Measurements from ENCODE around the gene TSC22D2. TPM values are rescaled to one million over a fixed set of nuclear protein-coding genes. Genes with fewer than 3 reads are reported as not detected.
A peak's percentile ranks its signal among the peaks of the same experiment; 100 is the strongest.

The TSC22D2 gene
- total RNA-seq, 1 donor from 2014 or later: 116 TPM

GRCh38 chr3:150385296-150386242, 22.5 kb upstream of the TSC22D2 start:
- H2AFZ ChIP-seq (ENCODE audit: low read depth, low read length): no peak overlapping the region
- no peaks in the 10 kb centered on the region for H3K9me3 ChIP-seq (ENCODE audit: insufficient read depth, low read depth, low read length)
- no peak overlapping the region for H3K4me2 ChIP-seq (ENCODE audit: low read length)
- H3K4me3 ChIP-seq (ENCODE audit: insufficient read depth, low read depth, low read length): no peak overlapping the region
- H3K27me3 ChIP-seq (ENCODE audit: insufficient read depth, low read length): no peaks in the 10 kb centered on the region
- no peak overlapping the region for H3K9ac ChIP-seq (ENCODE audit: low read length)
- Mint-ChIP-seq H3K27me3 (ENCODE audit: low read depth, unreplicated experiment) (no peaks in the 10 kb centered on the region), H3K27ac (ENCODE audit: unreplicated experiment) (no peak overlapping the region), H3K4me1 (ENCODE audit: low read depth, unreplicated experiment) (peaks cover 26% of the 10 kb centered on the region), H3K36me3 (ENCODE audit: low read depth, unreplicated experiment) (peaks cover 2% of the 10 kb centered on the region), H3K4me3 (ENCODE audit: unreplicated experiment) (no peak overlapping the region), H3K9me3 (ENCODE audit: unreplicated experiment) (no peaks in the 10 kb centered on the region)
- no peak overlapping the region for H3K27ac ChIP-seq (ENCODE audit: low read depth, low read length)
- no peak for FAIRE-seq
- no peak for DNase-seq (ENCODE audit: low read depth)
- TF ChIP-seq EZH2 (IDR thresholded peaks at IDR 0.05; ENCODE audit: insufficient read depth, low read length): no peak
- no peak for TF ChIP-seq CTCF (IDR thresholded peaks at IDR 0.05; ENCODE audit: insufficient read depth, low read depth, low read length)
- H3K36me3 ChIP-seq (ENCODE audit: insufficient read depth, low read length): no peaks in the 10 kb centered on the region
- H3K79me2 ChIP-seq (ENCODE audit: insufficient read depth, low read length): no peaks in the 10 kb centered on the region
- no peaks in the 10 kb centered on the region for H4K20me1 ChIP-seq (ENCODE audit: insufficient read depth, low read length)
- no peaks in the 10 kb centered on the region for H3K4me1 ChIP-seq (ENCODE audit: insufficient read depth, low read length)

DNA sequence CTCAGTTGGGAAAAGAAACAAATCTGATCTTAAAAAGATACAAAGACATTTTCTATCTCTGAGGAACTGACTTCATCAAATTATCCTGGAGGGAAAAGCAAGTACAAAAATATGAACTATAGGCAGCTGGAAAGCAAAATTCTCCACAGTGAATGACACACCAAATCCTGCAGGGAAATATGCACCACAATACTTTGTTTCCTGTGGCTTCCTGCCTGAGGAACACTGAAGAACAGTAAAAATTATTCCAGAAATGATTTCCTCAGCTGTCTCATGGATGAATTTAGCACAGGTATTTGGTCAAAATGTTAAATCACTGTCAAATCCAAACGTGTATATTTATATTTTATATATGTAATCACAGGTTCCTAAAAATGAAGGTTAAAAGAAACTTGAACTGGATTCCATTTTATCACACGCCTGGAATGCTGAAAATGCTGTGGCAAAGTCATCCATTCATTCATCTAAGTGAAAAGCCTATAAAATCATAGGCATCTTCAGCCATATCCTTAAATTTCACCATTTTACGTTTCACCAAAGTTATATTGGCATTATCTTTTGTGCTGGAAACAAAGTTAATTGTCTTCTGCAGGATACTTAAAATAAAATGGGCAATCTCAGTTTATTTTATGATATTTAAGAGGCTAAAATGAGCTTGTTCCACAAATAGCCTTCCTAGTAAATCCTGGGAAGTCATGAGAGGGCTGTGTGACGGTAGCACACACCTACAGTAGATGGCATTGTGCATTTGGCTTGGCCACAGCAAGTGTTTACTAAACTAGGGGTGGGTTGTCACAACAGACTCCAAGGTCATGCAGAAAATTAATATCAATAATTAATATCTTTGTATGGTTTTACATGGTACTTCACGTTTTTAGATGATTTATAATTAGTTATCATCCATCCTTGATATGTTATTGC, 19.3 kb upstream of the TSC22D2 start:
- DNase-seq (ENCODE audit: low read depth) (no peak), FAIRE-seq (no peak)
- H3K27ac Mint-ChIP-seq (ENCODE audit: unreplicated experiment): peak overlapping the region; percentile 65
- H3K4me1 Mint-ChIP-seq (ENCODE audit: low read depth, unreplicated experiment): peaks cover 37% of the 10 kb centered on the region
- peaks cover 3% of the 10 kb centered on the region for H3K4me1 ChIP-seq (ENCODE audit: insufficient read depth, low read length)
- H3K9ac ChIP-seq (ENCODE audit: low read length): no peak overlapping the region
- H3K9me3 Mint-ChIP-seq (ENCODE audit: unreplicated experiment): no peaks in the 10 kb centered on the region
- no peak overlapping the region for H2AFZ ChIP-seq (ENCODE audit: low read depth, low read length)
- no peaks in the 10 kb centered on the region for H3K27me3 Mint-ChIP-seq (ENCODE audit: low read depth, unreplicated experiment)
- TF ChIP-seq EZH2 (IDR thresholded peaks at IDR 0.05; ENCODE audit: insufficient read depth, low read length) (no peak), CTCF (IDR thresholded peaks at IDR 0.05; ENCODE audit: insufficient read depth, low read depth, low read length) (no peak)
- no peak overlapping the region for H3K4me3 ChIP-seq (ENCODE audit: insufficient read depth, low read depth, low read length)
- no peaks in the 10 kb centered on the region for H3K27me3 ChIP-seq (ENCODE audit: insufficient read depth, low read length)
- H3K79me2 ChIP-seq (ENCODE audit: insufficient read depth, low read length): no peaks in the 10 kb centered on the region
- H3K4me2 ChIP-seq (ENCODE audit: low read length): no peak overlapping the region
- no peaks in the 10 kb centered on the region for H3K36me3 ChIP-seq (ENCODE audit: insufficient read depth, low read length)
- H3K27ac ChIP-seq (ENCODE audit: low read depth, low read length): no peak overlapping the region
- H4K20me1 ChIP-seq (ENCODE audit: insufficient read depth, low read length): no peaks in the 10 kb centered on the region
- no peaks in the 10 kb centered on the region for H3K36me3 Mint-ChIP-seq (ENCODE audit: low read depth, unreplicated experiment)
- H3K9me3 ChIP-seq (ENCODE audit: insufficient read depth, low read depth, low read length): no peaks in the 10 kb centered on the region
- peak overlapping the region; percentile 43 for H3K4me3 Mint-ChIP-seq (ENCODE audit: unreplicated experiment)
